Neural cell (in vitro differentiated cells): ENCODE results near the gene MCM9. TPM values are rescaled to one million over a fixed set of nuclear protein-coding genes. Genes with fewer than 3 reads are reported as not detected.

ENCODE experiments used
- H2AFZ ChIP-seq: fragments of 200-600, 300-800 bp; sonication (generic), shearing (Covaris generic); 2 replicates; pipeline ENCODE4 v1.6.0; 2014; ENCODE audit warnings: low read depth, mild to moderate bottlenecking, antibody characterized with exemption, low read length, moderate library complexity
- H3F3A ChIP-seq: fragments of 200-600 bp; shearing (Covaris generic); 2 replicates; pipeline ENCODE4 v1.6.1; 2016; ENCODE audit warnings: mild to moderate bottlenecking, moderate library complexity, mixed read lengths, antibody characterized with exemption, low read length; ENCODE audit not compliant: insufficient read depth, poor library complexity, severe bottlenecking
- H3K27ac ChIP-seq: fragments of 200-600, 300-800 bp; sonication (generic), shearing (Covaris generic); 2 replicates; pipeline ENCODE4 v1.5.1; 2014; ENCODE audit warnings: mild to moderate bottlenecking, low read length, moderate library complexity
- H3K27me3 ChIP-seq: fragments of 300-800, 200-600 bp; sonication (generic), shearing (Covaris generic); 2 replicates; pipeline ENCODE4 v1.6.0; 2014; ENCODE audit warnings: mild to moderate bottlenecking, low read depth, low read length, moderate library complexity; ENCODE audit not compliant: insufficient read depth
- H3K36me3 ChIP-seq: fragments of 300-800, 200-600 bp; sonication (generic), shearing (Covaris generic); 2 replicates; pipeline ENCODE4 v1.5.1; 2014; ENCODE audit warnings: mild to moderate bottlenecking, antibody characterized with exemption, low read length, moderate library complexity; ENCODE audit not compliant: insufficient read depth
- H3K4me2 ChIP-seq: fragments of 300-800, 200-600 bp; sonication (generic), shearing (Covaris generic); 2 replicates; pipeline ENCODE4 v1.6.0; 2014; ENCODE audit warnings: mild to moderate bottlenecking, low read length
- H3K4me3 ChIP-seq: fragments of 300-800, 200-600 bp; sonication (generic), shearing (Covaris generic); 2 replicates; pipeline ENCODE4 v1.5.1; 2014; ENCODE audit warnings: mild to moderate bottlenecking, low read length, moderate library complexity
- H3K79me2 ChIP-seq: fragments of 200-600 bp; shearing (Covaris generic); replicated peaks from 2 replicates; pipeline ENCODE4 v1.6.0; 2014; ENCODE audit warnings: mild to moderate bottlenecking, low read length, moderate library complexity; ENCODE audit not compliant: insufficient read depth
- H3K9ac ChIP-seq: fragments of 300-800, 200-600 bp; sonication (generic), shearing (Covaris generic); 2 replicates; pipeline ENCODE4 v1.6.1; 2016; ENCODE audit warnings: mild to moderate bottlenecking, low read length, mixed read lengths
- H3K9me2 ChIP-seq: fragments of 200-600 bp; shearing (Covaris generic); 2 replicates; pipeline ENCODE4 v1.6.1; 2016; ENCODE audit warnings: mild to moderate bottlenecking, low read length, mixed read lengths; ENCODE audit not compliant: insufficient read depth
- H3K9me3 ChIP-seq: fragments of 200-600, 300-800 bp; sonication (generic), shearing (Covaris generic); 2 replicates; pipeline ENCODE4 v1.6.1; 2016; ENCODE audit warnings: mild to moderate bottlenecking, mixed run types, low read length, moderate library complexity, mixed read lengths
- H4K20me1 ChIP-seq: fragments of 200-600 bp; shearing (Covaris generic); 2 replicates; pipeline ENCODE4 v1.6.1; 2016; ENCODE audit warnings: mild to moderate bottlenecking, mixed run types; ENCODE audit not compliant: insufficient read depth
- CTCF ChIP-seq: fragments of 450-650 bp; IDR thresholded peaks from 2 replicates; pipeline ENCODE4 v1.5.1; 2014; ENCODE audit warnings: antibody characterized with exemption, mild to moderate bottlenecking, moderate library complexity; ENCODE audit not compliant: poor library complexity, severe bottlenecking
- EP300 ChIP-seq: fragments of 450-650 bp; conservative IDR thresholded peaks from 2 replicates; pipeline ENCODE4 v1.6.1; 2014; ENCODE audit warnings: antibody characterized with exemption, mild to moderate bottlenecking, moderate library complexity; ENCODE audit not compliant: poor library complexity, severe bottlenecking
- EZH2 ChIP-seq: fragments of 200-600, 300-800 bp; shearing (Covaris generic), sonication (generic); IDR thresholded peaks from 2 replicates; pipeline ENCODE4 v1.6.1; 2014; ENCODE audit warnings: antibody characterized with exemption, low read length, borderline replicate concordance, mild to moderate bottlenecking; ENCODE audit not compliant: insufficient read depth, poor library complexity, severe bottlenecking
- MXI1 ChIP-seq: fragments of 450-650 bp; conservative IDR thresholded peaks from 2 replicates; pipeline ENCODE4 v1.6.1; 2014; ENCODE audit warnings: antibody characterized with exemption, mild to moderate bottlenecking; ENCODE audit not compliant: poor library complexity, severe bottlenecking
- POLR2AphosphoS5 ChIP-seq: IDR thresholded peaks from 2 replicates; pipeline ENCODE4 v1.6.1; 2012
- RAD21 ChIP-seq: fragments of 450-650 bp; conservative IDR thresholded peaks from 2 replicates; pipeline ENCODE4 v1.6.1; 2014; ENCODE audit warnings: antibody characterized with exemption, mild to moderate bottlenecking, moderate library complexity
- REST ChIP-seq: IDR thresholded peaks from 2 replicates; pipeline ENCODE4 v1.6.1; 2012; ENCODE audit warnings: borderline replicate concordance
- SMC3 ChIP-seq: fragments of 450-650 bp; conservative IDR thresholded peaks from 2 replicates; pipeline ENCODE4 v1.6.1; 2014; ENCODE audit warnings: antibody characterized with exemption, mild to moderate bottlenecking, moderate library complexity; ENCODE audit not compliant: poor library complexity
- TAF1 ChIP-seq: IDR thresholded peaks from 2 replicates; pipeline ENCODE4 v1.6.1; 2012; ENCODE audit warnings: low read depth
- polyA plus RNA-seq: library from polyadenylated mRNA; depleted of rRNA; stranded (reverse); fragments of >200 nt; gene quantifications from 2 replicates; pipeline ENCODE4 v1.2.3, GENCODE V29; 2014

The MCM9 gene
- polyA plus RNA-seq, 1 donor from 2014 or later = 7.8 TPM

- no peak overlapping the region for H3K27ac ChIP-seq
- peaks cover 13% of the 10 kb centered on the region for H3K79me2 ChIP-seq
- no peak overlapping the region for H3K9ac ChIP-seq
- peaks cover 3% of the 10 kb centered on the region for H3F3A ChIP-seq
- no peak for TF ChIP-seq POLR2AphosphoS5
- TF ChIP-seq EZH2 = no peak
- no peak for TF ChIP-seq REST
- TF ChIP-seq RAD21 = no peak
- H4K20me1 ChIP-seq = no peaks in the 10 kb centered on the region
- H2AFZ ChIP-seq = no peak overlapping the region
- no peaks in the 10 kb centered on the region for H3K9me3 ChIP-seq
- no peaks in the 10 kb centered on the region for H3K9me2 ChIP-seq
- no peak overlapping the region for H3K4me2 ChIP-seq
- no peaks in the 10 kb centered on the region for H3K27me3 ChIP-seq
- no peaks in the 10 kb centered on the region for H3K36me3 ChIP-seq
- no peak overlapping the region for H3K4me3 ChIP-seq
These were observed 43.8 kb downstream of the MCM9 start for GRCh38 chr6:118890997-118891790.

- H4K20me1 ChIP-seq = no peaks in the 10 kb centered on the region
- peak overlapping the region; percentile 38 for H3K4me2 ChIP-seq
- H3K79me2 ChIP-seq = no peaks in the 10 kb centered on the region
- H3K4me3 ChIP-seq = peak overlapping the region; percentile 29
- TF ChIP-seq EP300 = peak; percentile 67
- no peak for TF ChIP-seq SMC3
- TF ChIP-seq TAF1 = no peak
- no peak for TF ChIP-seq CTCF
- TF ChIP-seq RAD21 = no peak
- peak overlapping the region; percentile 46 for H2AFZ ChIP-seq
- H3K27ac ChIP-seq = peak overlapping the region; percentile 83
- peaks cover 3% of the 10 kb centered on the region for H3F3A ChIP-seq
- H3K9ac ChIP-seq = peak overlapping the region; percentile 47
- no peaks in the 10 kb centered on the region for H3K27me3 ChIP-seq
- no peaks in the 10 kb centered on the region for H3K36me3 ChIP-seq
- no peaks in the 10 kb centered on the region for H3K9me3 ChIP-seq
- H3K9me2 ChIP-seq = no peaks in the 10 kb centered on the region
These were observed 45.8 kb downstream of the MCM9 start for GRCh38 chr6:118889163-118889562.

GRCh38 chr6:118886641-118887040 lies 48.3 kb downstream of the MCM9 start:
- no peak overlapping the region for H3K9ac ChIP-seq
- TF ChIP-seq REST (no peak), SMC3 (no peak), RAD21 (no peak), CTCF (no peak), TAF1 (no peak), EZH2 (no peak), MXI1 (no peak), EP300 (no peak), POLR2AphosphoS5 (no peak)
- H3K27me3 ChIP-seq = no peaks in the 10 kb centered on the region
- H3K36me3 ChIP-seq = no peaks in the 10 kb centered on the region
- H3F3A ChIP-seq = peaks cover 3% of the 10 kb centered on the region
- H3K4me2 ChIP-seq = no peak overlapping the region
- no peaks in the 10 kb centered on the region for H3K79me2 ChIP-seq
- H3K9me3 ChIP-seq = no peaks in the 10 kb centered on the region
- H2AFZ ChIP-seq = no peak overlapping the region
- H3K4me3 ChIP-seq = no peak overlapping the region
- H3K27ac ChIP-seq = no peak overlapping the region
- H4K20me1 ChIP-seq = no peaks in the 10 kb centered on the region
- no peaks in the 10 kb centered on the region for H3K9me2 ChIP-seq
